ENCODE measurements around the gene TUBGCP6.

- TF ChIP-seq, protein P1, sequence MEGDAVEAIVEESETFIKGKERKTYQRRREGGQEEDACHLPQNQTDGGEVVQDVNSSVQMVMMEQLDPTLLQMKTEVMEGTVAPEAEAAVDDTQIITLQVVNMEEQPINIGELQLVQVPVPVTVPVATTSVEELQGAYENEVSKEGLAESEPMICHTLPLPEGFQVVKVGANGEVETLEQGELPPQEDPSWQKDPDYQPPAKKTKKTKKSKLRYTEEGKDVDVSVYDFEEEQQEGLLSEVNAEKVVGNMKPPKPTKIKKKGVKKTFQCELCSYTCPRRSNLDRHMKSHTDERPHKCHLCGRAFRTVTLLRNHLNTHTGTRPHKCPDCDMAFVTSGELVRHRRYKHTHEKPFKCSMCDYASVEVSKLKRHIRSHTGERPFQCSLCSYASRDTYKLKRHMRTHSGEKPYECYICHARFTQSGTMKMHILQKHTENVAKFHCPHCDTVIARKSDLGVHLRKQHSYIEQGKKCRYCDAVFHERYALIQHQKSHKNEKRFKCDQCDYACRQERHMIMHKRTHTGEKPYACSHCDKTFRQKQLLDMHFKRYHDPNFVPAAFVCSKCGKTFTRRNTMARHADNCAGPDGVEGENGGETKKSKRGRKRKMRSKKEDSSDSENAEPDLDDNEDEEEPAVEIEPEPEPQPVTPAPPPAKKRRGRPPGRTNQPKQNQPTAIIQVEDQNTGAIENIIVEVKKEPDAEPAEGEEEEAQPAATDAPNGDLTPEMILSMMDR (IDR thresholded peaks at IDR 0.05) = no peak
- TF ChIP-seq POLR2A (IDR thresholded peaks at IDR 0.05) = no peak
Measured at GRCh38 chr22:50186761-50187523, 57.9 kb downstream of the TUBGCP6 start.
